CD4-positive, alpha-beta T cell (primary cell): ENCODE measurements around the gene RAP1A. TPM values are rescaled to one million over a fixed set of nuclear protein-coding genes. Genes with fewer than 3 reads are reported as not detected.

Experiments used
- ATAC-seq: fragments of 200-7000 bp; cut with Tn5 transposase; one replicate; pipeline ENCODE4 v1.10.0; 2022; ENCODE audit warnings: mild to moderate bottlenecking; ENCODE audit not compliant: poor library complexity
- CTCF ChIA-PET: fragments of 350-600 bp; sonication (Branson Sonifier 250); formaldehyde crosslinking; loops from one replicate; lab custom pipeline; 2021; ENCODE audit warnings: antibody characterized with exemption, inconsistent platforms; lab: Charles Lee
- POLR2A ChIA-PET: fragments of 350-600 bp; sonication (Branson Sonifier 250); formaldehyde crosslinking; loops from one replicate; lab custom pipeline; 2021; ENCODE audit warnings: antibody characterized with exemption, inconsistent platforms; lab: Charles Lee
- DNase-seq, 14 experiments: peaks; one replicate each; pipeline ENCODE4 v3.0.0-alpha.2; 2013 to 2020; ENCODE audit warnings: mixed read lengths in 2 of 14
- H3K27ac ChIP-seq, 2 donors: one replicate each; pipeline versions ENCODE4 v1.5.1 to v1.7.0; 2013; ENCODE audit warnings: low read length in 2 of 2, low read depth in 1 of 2, mild to moderate bottlenecking in 1 of 2
- H3K27me3 ChIP-seq, 2 experiments: 1 replicate in 1 of 2; 2 replicates in 1 of 2; pipeline versions ENCODE4 v1.6.1 to v1.7.0; 2013; ENCODE audit warnings: low read length in 2 of 2, control low read depth in 1 of 2, mild to moderate bottlenecking in 1 of 2, moderate library complexity in 1 of 2; ENCODE audit not compliant: insufficient read depth in 2 of 2, control insufficient read depth in 1 of 2
- H3K36me3 ChIP-seq: one replicate; pipeline ENCODE4 v1.6.1; 2013; ENCODE audit warnings: low read length, control low read depth; ENCODE audit not compliant: insufficient read depth
- H3K4me1 ChIP-seq: one replicate; pipeline ENCODE4 v1.6.1; 2013; ENCODE audit warnings: low read length, control low read depth; ENCODE audit not compliant: insufficient read depth
- H3K4me3 ChIP-seq: one replicate; pipeline ENCODE4 v1.5.1; 2013; ENCODE audit warnings: mild to moderate bottlenecking, low read length, moderate library complexity
- H3K9me3 ChIP-seq, 2 experiments: 1 replicate in 1 of 2; 2 replicates in 1 of 2; pipeline versions ENCODE4 v1.6.1 to v1.7.0; 2013; ENCODE audit warnings: low read length in 2 of 2, mild to moderate bottlenecking in 2 of 2, control low read depth in 1 of 2, moderate library complexity in 1 of 2; ENCODE audit not compliant: control insufficient read depth in 1 of 2, insufficient read depth in 1 of 2
- H3K27ac Mint-ChIP-seq: one replicate; pipeline ENCODE4 v1.8.0; 2020; ENCODE audit warnings: mixed read lengths
- H3K27me3 Mint-ChIP-seq: one replicate; pipeline ENCODE4 v1.8.0; 2021; ENCODE audit warnings: mixed read lengths
- H3K36me3 Mint-ChIP-seq: one replicate; pipeline ENCODE4 v1.8.0; 2021; ENCODE audit warnings: low read depth, mixed read lengths
- H3K4me1 Mint-ChIP-seq: one replicate; pipeline ENCODE4 v1.8.0; 2021; ENCODE audit warnings: low read depth, mixed read lengths
- H3K4me3 Mint-ChIP-seq: one replicate; pipeline ENCODE4 v1.8.0; 2020; ENCODE audit warnings: mild to moderate bottlenecking, mixed read lengths
- H3K9me3 Mint-ChIP-seq: one replicate; pipeline ENCODE4 v1.8.0; 2020; ENCODE audit warnings: mixed read lengths
- CTCF ChIP-seq: fragments of 200-600 bp; IDR thresholded peaks from one replicate; pipeline ENCODE4 v1.8.0; 2022; ENCODE audit warnings: antibody characterized with exemption, mild to moderate bottlenecking
- intact Hi-C, 2 experiments: fragments of 100-400 bp; cut with DNase I in 1 of 2; cut with micrococcal nuclease in 1 of 2; formaldehyde crosslinking; loops; one replicate each; pipeline versions ENCODE4 v1.15.1 to v1.9.0; 2023 to 2025; cut with DNase I, micrococcal nuclease
- total RNA-seq, 174 experiments: library from RNA in 2 of 174; stranded (reverse) in 2 of 174; gene quantifications; one replicate each; pipeline ENCODE4 v1.2.3 and lab custom pipeline; 2021 to 2026

RAP1A gene
- total RNA-seq, 2 experiments from 2014 or later = 63.8 to 67.1 TPM

GRCh38 chr1:111593403-111594305, 25.9 kb upstream of the RAP1A start:
- TF ChIP-seq CTCF = no peak
- peak overlapping the region; percentile 43 to 64 for H3K27ac ChIP-seq
- intact Hi-C loops = loop anchor here (2.0 to 10.0 kb wide), 3 partner anchors 25 to 51 kb away; partner anchors contain the start of gene RAP1A (in 1 of the 2)
- DNase-seq = no peak
- ChIA-PET CTCF (interaction anchor here (0.8 to 3.2 kb wide), 12 partner anchors 10 to 86 kb away, joined by 3 to 17 read pairs (median 4); no protein-coding TSS in a partner anchor), POLR2A (interaction anchor here (0.6 to 3.3 kb wide), 26 partner anchors 9 to 629 kb away, joined by 3 to 32 read pairs (median 5); partner anchors contain the start of gene RAP1A)
- Mint-ChIP-seq H3K4me3 (peak overlapping the region; percentile 49), H3K36me3 (no peaks in the 10 kb centered on the region), H3K27ac (peak overlapping the region; percentile 79), H3K4me1 (peaks cover 69% of the 10 kb centered on the region), H3K9me3 (no peaks in the 10 kb centered on the region), H3K27me3 (no peaks in the 10 kb centered on the region)
- no peaks in the 10 kb centered on the region for H3K36me3 ChIP-seq
- H3K4me3 ChIP-seq = no peak overlapping the region
- H3K27me3 ChIP-seq = no peaks in the 10 kb centered on the region
- no peak for ATAC-seq
- H3K4me1 ChIP-seq = peaks cover 60% of the 10 kb centered on the region
- no peaks in the 10 kb centered on the region for H3K9me3 ChIP-seq

DNA sequence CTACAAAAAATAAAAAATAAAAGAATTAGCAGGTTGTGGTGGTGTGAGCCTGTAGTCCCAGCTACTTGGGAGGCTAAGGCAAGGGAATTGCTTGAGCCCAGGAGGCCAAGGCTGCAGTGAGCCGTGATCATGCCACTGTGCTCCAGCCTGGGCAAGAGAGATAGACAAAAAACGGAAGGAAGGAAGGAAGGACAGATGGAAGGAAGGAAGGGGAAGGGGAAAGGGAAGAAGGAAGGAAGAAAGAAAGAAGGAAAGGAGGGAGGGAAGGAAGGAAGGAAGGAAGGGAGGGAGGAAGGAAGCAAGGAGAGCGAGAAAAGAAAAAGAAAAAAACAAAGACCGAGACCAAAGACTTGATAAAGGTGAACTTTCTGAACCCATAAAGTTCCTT, 25.3 kb upstream of the RAP1A start:
- H3K4me1 Mint-ChIP-seq = peaks cover 73% of the 10 kb centered on the region
- H3K9me3 Mint-ChIP-seq = no peaks in the 10 kb centered on the region
- intact Hi-C loops = loop anchor here in 1 of 2 experiments (10.0 kb wide), 1 partner anchor 51 kb away; no protein-coding TSS in a partner anchor
- peak overlapping the region; percentile 79 for H3K27ac Mint-ChIP-seq
- no peaks in the 10 kb centered on the region for H3K36me3 ChIP-seq
- DNase-seq = no peak
- H3K4me3 ChIP-seq = no peak overlapping the region
- peaks cover 66% of the 10 kb centered on the region for H3K4me1 ChIP-seq
- no peaks in the 10 kb centered on the region for H3K9me3 ChIP-seq
- ChIA-PET POLR2A (interaction anchor here (1.5 to 2.5 kb wide), 7 partner anchors 11 to 121 kb away, joined by 4 to 32 read pairs (median 7); partner anchors contain the start of gene RAP1A), CTCF (interaction anchor here (1.1 to 3.2 kb wide), 2 partner anchors 43 to 86 kb away, joined by 4 to 17 read pairs; no protein-coding TSS in a partner anchor)
- no peaks in the 10 kb centered on the region for H3K36me3 Mint-ChIP-seq
- TF ChIP-seq CTCF = no peak
- ATAC-seq = no peak
- no peak overlapping the region for H3K4me3 Mint-ChIP-seq
- no peaks in the 10 kb centered on the region for H3K27me3 Mint-ChIP-seq
- peak overlapping the region; percentile 43 to 64 for H3K27ac ChIP-seq
- H3K27me3 ChIP-seq = no peaks in the 10 kb centered on the region

- DNase-seq (no peak), ATAC-seq (no peak)
- H3K9me3 Mint-ChIP-seq = no peaks in the 10 kb centered on the region
- ChIA-PET POLR2A (interaction anchor here (1.0 to 2.4 kb wide), 6 partner anchors 8 to 78 kb away, joined by 3 to 11 read pairs (median 5); partner anchors contain the start of gene RAP1A), CTCF (interaction anchor here (1.1 to 1.2 kb wide), 2 partner anchors 11 to 29 kb away, joined by 3 to 6 read pairs; no protein-coding TSS in a partner anchor)
- H3K36me3 Mint-ChIP-seq = no peaks in the 10 kb centered on the region
- no peak for TF ChIP-seq CTCF
- Histone ChIP-seq H3K36me3 (no peaks in the 10 kb centered on the region), H3K9me3 (no peaks in the 10 kb centered on the region), H3K27ac (peak overlapping the region in 1 of 2 donors; percentile 4), H3K4me1 (peaks cover 81% of the 10 kb centered on the region), H3K4me3 (no peak overlapping the region), H3K27me3 (no peaks in the 10 kb centered on the region)
- H3K4me1 Mint-ChIP-seq = peaks cover 88% of the 10 kb centered on the region
- H3K27ac Mint-ChIP-seq = peak overlapping the region; percentile 55
- intact Hi-C loops = loop anchor here in 1 of 2 experiments (5.0 to 10.0 kb wide), 2 partner anchors 49 to 124 kb away; partner anchors contain the start of gene C1orf162
- H3K27me3 Mint-ChIP-seq = no peaks in the 10 kb centered on the region
- no peak overlapping the region for H3K4me3 Mint-ChIP-seq
These were observed 23.8 kb upstream of the RAP1A start for GRCh38 chr1:111595807-111596206.
